Right atrium auricular region (tissue), 2 donors: ENCODE measurements around the gene COL4A4. TPM values are rescaled to one million over a fixed set of nuclear protein-coding genes. Genes with fewer than 3 reads are reported as not detected.

ENCODE experiments used
- DNase-seq: peaks from one replicate; pipeline ENCODE4 v3.0.0-alpha.2; 2019; ENCODE audit warnings: low spot score
- H3K27ac ChIP-seq, 2 donors: fragments of 200-600 bp; sonication (generic); 1 replicate in 1 of 2; 2 replicates in 1 of 2; pipeline ENCODE4 v1.5.1; 2016 to 2019
- H3K27me3 ChIP-seq, 2 donors: fragments of 200-600 bp; sonication (generic); one replicate each; pipeline versions ENCODE4 v1.5.1 to v1.6.0; 2017 to 2019
- H3K36me3 ChIP-seq: fragments of 200-600 bp; sonication (generic); one replicate; pipeline ENCODE4 v1.5.1; 2016
- H3K4me1 ChIP-seq, 2 donors: fragments of 200-600 bp; sonication (generic); one replicate each; pipeline versions ENCODE4 v1.5.1 to v1.6.0; 2017 to 2019
- H3K4me3 ChIP-seq, 2 donors: fragments of 200-600 bp; sonication (generic); 1 replicate in 1 of 2; 2 replicates in 1 of 2; pipeline ENCODE4 v1.5.1; 2017 to 2019; ENCODE audit warnings: mild to moderate bottlenecking in 1 of 2, moderate library complexity in 1 of 2
- H3K9me3 ChIP-seq, 2 donors: fragments of 200-600 bp; sonication (generic); one replicate each; pipeline ENCODE4 v1.5.1; 2019
- total RNA-seq, 2 donors: library from RNA; depleted of rRNA; stranded (reverse); fragments of >200 nt; gene quantifications; one replicate each; pipeline ENCODE4 v1.1.0, GENCODE V29; 2016
- TF ChIP-seq, protein P1 (sequence below), 2 donors: fragments of 200-600 bp; sonication (generic); IDR thresholded peaks; one replicate each; pipeline ENCODE4 v1.5.1; 2019; ENCODE audit warnings: antibody characterized with exemption in 2 of 2

Gene COL4A4
- total RNA-seq, 2 donors from 2014 or later = 3.8 to 10.0 TPM

DNA sequence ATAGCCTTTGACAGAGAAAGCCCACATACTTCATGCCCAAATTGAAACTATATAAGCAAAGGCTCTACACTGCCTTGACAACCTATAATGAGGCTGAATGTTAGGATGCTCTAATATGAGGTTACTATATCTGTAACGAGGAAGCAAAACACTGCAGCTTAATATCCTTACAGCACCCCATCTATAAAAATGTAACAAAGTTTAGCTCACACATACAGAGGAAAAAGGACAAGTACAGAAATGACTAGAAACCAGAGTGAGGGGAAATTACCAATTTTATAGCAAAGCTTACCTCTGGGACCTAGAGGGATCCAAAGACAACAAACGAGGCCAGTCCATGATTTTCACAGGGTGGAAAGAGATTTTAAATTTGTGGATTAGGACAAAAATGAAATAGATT is 138.5 kb downstream of the COL4A4 start:
- Histone ChIP-seq H3K27ac (no peak overlapping the region), H3K27me3 (no peaks in the 10 kb centered on the region), H3K4me3 (no peak overlapping the region), H3K9me3 (no peaks in the 10 kb centered on the region), H3K36me3 (no peaks in the 10 kb centered on the region), H3K4me1 (no peaks in the 10 kb centered on the region)
- TF ChIP-seq, protein P1, sequence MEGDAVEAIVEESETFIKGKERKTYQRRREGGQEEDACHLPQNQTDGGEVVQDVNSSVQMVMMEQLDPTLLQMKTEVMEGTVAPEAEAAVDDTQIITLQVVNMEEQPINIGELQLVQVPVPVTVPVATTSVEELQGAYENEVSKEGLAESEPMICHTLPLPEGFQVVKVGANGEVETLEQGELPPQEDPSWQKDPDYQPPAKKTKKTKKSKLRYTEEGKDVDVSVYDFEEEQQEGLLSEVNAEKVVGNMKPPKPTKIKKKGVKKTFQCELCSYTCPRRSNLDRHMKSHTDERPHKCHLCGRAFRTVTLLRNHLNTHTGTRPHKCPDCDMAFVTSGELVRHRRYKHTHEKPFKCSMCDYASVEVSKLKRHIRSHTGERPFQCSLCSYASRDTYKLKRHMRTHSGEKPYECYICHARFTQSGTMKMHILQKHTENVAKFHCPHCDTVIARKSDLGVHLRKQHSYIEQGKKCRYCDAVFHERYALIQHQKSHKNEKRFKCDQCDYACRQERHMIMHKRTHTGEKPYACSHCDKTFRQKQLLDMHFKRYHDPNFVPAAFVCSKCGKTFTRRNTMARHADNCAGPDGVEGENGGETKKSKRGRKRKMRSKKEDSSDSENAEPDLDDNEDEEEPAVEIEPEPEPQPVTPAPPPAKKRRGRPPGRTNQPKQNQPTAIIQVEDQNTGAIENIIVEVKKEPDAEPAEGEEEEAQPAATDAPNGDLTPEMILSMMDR (IDR thresholded peaks at IDR 0.05) = no peak
- no peak for DNase-seq

DNA sequence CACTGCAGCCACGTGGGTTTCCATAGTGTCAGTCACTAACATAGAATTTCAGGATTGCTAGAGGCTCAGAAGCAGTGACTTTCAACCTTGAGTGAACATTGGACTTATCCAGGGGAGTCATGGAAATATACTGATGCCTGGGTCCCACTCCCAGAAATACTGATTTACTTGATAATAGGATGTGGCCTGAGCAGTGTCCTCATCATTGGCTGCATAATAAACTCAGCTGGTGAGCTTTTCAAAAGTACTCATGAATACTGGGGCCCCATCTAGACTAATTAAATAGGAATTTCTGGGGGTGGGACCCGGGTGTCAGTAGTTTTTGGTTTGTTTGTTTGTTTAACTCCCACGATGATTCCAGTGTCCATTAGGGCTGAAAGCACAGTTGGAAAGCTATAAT is 141.4 kb downstream of the COL4A4 start:
- Histone ChIP-seq H3K9me3 (no peaks in the 10 kb centered on the region), H3K27me3 (no peaks in the 10 kb centered on the region), H3K36me3 (no peaks in the 10 kb centered on the region), H3K27ac (no peak overlapping the region), H3K4me1 (no peaks in the 10 kb centered on the region), H3K4me3 (no peak overlapping the region)
- TF ChIP-seq, protein P1 (IDR thresholded peaks at IDR 0.05) = no peak
- no peak for DNase-seq

DNA sequence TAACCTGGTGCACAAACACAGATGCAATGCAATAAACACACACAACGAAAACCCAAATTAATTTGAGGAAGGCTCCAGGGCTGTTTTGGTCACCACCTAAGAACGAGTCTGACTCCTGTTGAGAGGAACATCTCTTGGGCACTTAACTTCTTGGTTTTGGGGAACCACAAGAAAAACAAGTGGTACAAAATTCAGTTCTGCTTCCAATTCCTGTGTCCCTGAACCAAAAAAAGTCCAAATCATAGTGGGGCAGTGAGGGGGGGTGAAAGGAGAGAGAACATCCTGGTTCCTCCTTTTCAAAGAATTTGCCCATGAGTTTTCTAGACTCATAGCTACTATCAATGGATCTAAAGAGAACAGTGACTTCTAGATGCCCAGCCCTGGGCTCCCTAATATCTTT is 143.6 kb downstream of the COL4A4 start:
- TF ChIP-seq, protein P1 (IDR thresholded peaks at IDR 0.05) = no peak
- no peak overlapping the region for H3K27ac ChIP-seq
- DNase-seq = no peak
- no peaks in the 10 kb centered on the region for H3K27me3 ChIP-seq
- no peaks in the 10 kb centered on the region for H3K9me3 ChIP-seq
- H3K4me1 ChIP-seq = no peaks in the 10 kb centered on the region
- H3K36me3 ChIP-seq = no peaks in the 10 kb centered on the region
- H3K4me3 ChIP-seq = no peak overlapping the region

DNA sequence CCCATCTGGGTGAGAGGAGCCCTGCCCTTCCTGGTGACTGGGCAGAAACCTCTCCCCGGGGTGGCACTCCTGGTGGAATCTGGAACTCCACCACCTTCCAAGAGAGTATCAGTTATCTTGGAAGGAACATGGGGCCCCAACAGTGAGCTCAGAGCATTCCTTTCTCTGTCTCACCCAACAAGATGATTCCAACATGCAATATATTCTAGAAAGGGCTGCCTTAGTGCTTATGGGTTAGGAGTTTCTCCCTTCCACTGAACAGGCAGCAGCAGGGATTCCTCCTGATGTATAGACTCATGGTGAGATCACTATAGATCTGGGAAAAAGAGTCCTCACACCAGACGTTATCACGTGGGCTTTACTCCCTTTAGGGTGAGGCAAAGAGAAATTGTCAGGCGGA is 147.1 kb downstream of the COL4A4 start:
- Histone ChIP-seq H3K4me1 (no peaks in the 10 kb centered on the region), H3K27ac (no peak overlapping the region), H3K9me3 (no peaks in the 10 kb centered on the region), H3K36me3 (no peaks in the 10 kb centered on the region), H3K27me3 (no peaks in the 10 kb centered on the region), H3K4me3 (no peak overlapping the region)
- DNase-seq = no peak
- TF ChIP-seq, protein P1 (IDR thresholded peaks at IDR 0.05) = no peak

- H3K4me3 ChIP-seq = no peak overlapping the region
- H3K36me3 ChIP-seq = no peaks in the 10 kb centered on the region
- TF ChIP-seq, protein P1 (IDR thresholded peaks at IDR 0.05) = no peak
- no peak for DNase-seq
- no peaks in the 10 kb centered on the region for H3K27me3 ChIP-seq
- H3K4me1 ChIP-seq = no peaks in the 10 kb centered on the region
- no peak overlapping the region for H3K27ac ChIP-seq
- no peaks in the 10 kb centered on the region for H3K9me3 ChIP-seq
Observed at GRCh38 chr2:227013881-227014280, 150.1 kb downstream of the COL4A4 start.

GRCh38 chr2:227013330-227013729 is 150.7 kb downstream of the COL4A4 start:
- Histone ChIP-seq H3K4me3 (no peak overlapping the region), H3K4me1 (no peaks in the 10 kb centered on the region), H3K27me3 (no peaks in the 10 kb centered on the region), H3K27ac (no peak overlapping the region), H3K36me3 (no peaks in the 10 kb centered on the region), H3K9me3 (no peaks in the 10 kb centered on the region)
- DNase-seq = no peak
- TF ChIP-seq, protein P1 (IDR thresholded peaks at IDR 0.05) = no peak
